Endometrial microvascular endothelial cells (primary cell): ENCODE data around the gene CACNA1A. TPM values are rescaled to one million over a fixed set of nuclear protein-coding genes. Genes with fewer than 3 reads are reported as not detected.

ENCODE experiments used
- in situ Hi-C: cut with HindIII; loops from 2 replicates; pipeline ENCODE4 v1.10.0; 2017; ENCODE audit warnings: low sequenced_read_pairs, low pct_unique_long_range_greater_than_20kb; ENCODE audit errors: inconsistent ontology term
- total RNA-seq: library from RNA; depleted of rRNA; stranded (reverse); fragments of >200 nt; gene quantifications from one replicate; pipeline ENCODE4 v1.2.3, GENCODE V29; 2015; ENCODE audit errors: inconsistent ontology term

The CACNA1A gene
- total RNA-seq, 1 donor from 2014 or later = not detected

- in situ Hi-C loops = loop anchor here (25.0 kb wide), 1 partner anchor 476 kb away; a partner anchor contains a TSS
Observed at GRCh38 chr19:13260883-13261653, 245.2 kb downstream of the CACNA1A start.

DNA sequence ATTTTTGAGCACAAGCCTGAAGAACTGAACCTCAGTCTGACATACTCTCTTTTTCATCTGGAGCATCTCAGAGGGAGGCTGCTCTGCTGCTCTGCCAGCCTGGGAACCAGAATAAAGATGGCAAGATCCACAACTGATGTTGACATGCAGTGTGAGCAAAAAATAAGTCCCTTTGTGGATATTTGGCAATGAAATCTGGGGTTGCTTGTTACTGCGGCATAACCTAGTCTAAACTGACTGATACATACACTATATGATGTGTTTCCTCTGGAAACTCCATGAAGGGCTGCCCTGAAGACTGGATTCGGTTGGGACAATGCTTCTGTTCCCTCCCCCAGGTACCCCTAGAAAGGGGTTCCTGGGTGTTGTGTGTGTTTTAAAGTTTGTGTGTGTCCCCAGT is 249.4 kb downstream of the CACNA1A start:
- in situ Hi-C loops = loop anchor here (25.0 kb wide), 1 partner anchor 480 kb away; a partner anchor contains a TSS

DNA sequence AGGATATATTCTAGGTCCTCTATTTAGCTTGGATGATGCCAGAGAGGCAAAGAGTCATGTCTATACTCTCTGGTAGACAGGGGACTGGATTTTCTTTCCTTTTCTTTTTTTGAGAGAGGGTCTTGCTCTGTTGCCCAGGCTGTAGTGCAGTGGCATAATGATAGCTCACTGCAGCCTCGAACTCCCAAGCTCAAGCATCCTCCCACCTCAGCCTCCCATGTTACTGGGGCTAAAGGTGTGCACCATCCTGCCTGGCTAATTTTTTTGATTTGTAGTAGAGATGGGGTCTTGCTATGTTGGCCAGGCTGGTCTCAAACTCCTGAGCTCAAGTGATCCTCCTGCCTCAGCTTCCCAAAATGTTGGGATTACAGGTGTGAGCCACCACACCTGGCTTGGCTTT is 249.9 kb downstream of the CACNA1A start:
- in situ Hi-C loops = loop anchor here (25.0 kb wide), 1 partner anchor 481 kb away; a partner anchor contains a TSS

DNA sequence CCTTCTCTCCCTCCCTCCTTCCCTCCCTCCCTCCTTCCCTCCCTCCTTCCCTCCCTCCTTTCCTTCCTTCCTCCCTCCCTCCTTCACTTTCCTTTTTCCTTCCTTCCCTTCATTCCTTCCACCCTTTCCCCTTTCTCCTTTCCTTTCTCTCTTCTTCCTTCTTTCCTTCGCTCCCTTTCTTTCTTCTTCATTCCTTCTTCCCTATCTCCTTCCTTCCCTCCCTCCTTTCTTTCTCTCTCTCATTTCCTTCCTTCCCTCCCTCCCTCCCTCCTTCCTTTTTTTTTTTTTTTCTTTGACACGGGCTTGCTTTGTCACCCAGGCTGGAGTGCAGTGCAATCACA is 250.6 kb downstream of the CACNA1A start:
- in situ Hi-C loops = loop anchor here (25.0 kb wide), 1 partner anchor 482 kb away; a partner anchor contains a TSS

GRCh38 chr19:13255041-13255718 is 251.1 kb downstream of the CACNA1A start:
- in situ Hi-C loops = loop anchor here (25.0 kb wide), 1 partner anchor 482 kb away; a partner anchor contains a TSS

DNA sequence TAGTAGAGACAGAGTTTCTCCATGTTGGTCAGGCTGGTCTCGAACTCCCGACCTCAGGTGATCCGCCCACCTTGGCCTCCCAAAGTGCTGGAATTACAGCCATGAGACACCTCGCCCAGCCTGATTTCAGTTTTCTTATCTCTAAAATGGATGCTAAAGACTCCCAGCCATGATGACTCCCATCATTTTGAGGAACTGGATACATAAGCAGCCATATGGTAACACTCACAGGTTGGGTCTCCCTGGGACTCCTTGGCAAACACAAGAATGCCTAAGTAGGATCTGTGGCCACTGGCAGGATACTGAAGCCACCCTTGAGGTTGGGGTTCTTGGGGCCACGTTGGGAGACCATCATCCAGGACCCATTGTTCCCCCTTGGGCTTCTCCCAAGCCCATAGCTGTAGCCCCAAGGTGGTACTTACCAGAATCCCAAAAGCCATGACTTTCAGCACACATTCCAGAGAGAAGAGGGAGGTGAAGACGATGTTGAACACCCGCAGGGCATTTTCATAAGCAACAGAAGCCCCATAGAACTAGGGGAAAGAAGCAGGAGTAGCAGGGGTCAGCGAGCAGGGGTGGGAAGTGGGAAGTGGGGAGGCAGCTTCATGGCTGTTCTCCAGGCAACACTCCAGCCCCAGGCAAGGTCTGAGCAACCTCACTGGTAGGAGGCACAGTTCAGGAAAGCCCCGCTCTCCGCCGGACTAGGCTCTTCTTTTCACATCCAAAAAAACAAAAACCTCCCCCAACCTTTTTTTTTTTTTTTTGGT is 253.5 kb downstream of the CACNA1A start:
- in situ Hi-C loops = loop anchor here (25.0 kb wide), 1 partner anchor 485 kb away; a partner anchor contains a TSS

DNA sequence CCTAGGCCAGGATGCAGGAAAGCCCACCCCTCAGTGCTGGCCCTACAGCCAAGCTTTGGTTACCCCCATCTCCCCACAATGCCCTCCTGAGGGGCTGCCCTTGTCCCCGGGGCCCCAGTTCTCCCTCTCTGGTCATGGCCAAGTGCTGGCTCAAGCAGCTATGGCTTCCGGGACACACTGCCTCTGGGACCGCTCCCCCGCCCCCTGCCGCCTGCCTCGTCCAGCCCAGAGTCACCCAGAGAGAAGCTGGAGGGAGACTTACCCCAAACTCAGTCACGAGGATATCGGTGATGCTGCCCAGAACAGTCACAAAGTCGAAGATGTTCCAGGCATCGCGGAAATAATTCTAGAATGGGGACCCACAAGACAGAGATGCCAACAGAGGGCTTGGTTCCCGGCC is 261.4 kb downstream of the CACNA1A start:
- in situ Hi-C loops = no loop called here

GRCh38 chr19:13241231-13242104 is 264.8 kb downstream of the CACNA1A start:
- in situ Hi-C loops = no loop called here

DNA sequence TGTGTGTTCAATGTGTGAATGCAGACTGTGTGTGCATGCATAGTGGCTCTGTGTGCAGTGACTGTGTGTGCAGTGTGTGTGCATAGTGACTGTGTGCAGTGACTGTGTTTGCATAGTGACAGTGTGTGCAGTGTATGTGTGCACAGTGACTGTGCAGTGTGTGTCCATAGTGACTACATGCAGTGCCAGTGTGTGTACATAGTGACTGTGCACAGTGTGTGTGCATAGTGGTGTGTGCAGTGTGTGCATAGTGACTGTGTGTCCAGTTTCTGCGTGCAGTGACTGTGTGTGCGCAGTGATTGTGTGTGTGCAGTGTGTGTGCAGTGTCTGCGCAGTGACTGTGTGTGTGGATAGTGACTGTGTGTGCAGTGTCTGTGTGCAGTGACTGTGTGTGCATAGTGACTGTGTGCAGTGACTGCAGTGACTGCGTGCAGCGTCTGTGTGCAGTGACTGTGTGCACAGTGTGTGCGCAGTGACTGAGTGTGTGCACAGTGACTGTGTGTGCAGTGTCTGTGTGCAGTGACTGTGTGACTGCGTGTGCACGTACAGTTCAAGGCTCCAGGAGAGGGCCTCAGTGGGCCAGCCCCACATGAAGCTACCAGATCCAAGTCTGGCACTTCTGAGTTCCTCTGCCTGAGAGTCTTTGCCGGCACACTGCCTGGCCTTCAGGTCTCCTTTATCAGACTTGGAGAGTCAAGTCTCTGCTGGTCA is 265.8 kb downstream of the CACNA1A start:
- in situ Hi-C loops = no loop called here

GRCh38 chr19:13238891-13239534 is 267.3 kb downstream of the CACNA1A start:
- in situ Hi-C loops = no loop called here

DNA sequence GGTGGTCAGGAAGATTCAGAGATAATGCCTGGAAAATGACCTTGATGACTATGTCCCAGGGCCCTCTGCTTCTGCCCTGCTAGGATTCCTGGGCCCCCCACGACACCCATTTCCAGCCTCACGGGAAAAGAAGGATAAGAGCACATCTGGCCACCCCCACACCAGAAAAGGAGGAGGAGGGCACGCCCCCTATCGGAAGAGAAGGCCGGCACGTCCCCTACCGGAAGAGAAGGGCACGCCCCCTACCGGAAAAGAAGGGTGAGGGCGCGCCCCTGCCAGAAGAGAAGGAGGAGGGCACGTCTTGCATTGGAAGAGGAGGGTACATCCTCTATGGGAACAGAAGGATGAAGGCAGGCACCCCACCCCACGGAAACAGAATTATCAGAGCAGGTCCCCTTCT is 271.8 kb downstream of the CACNA1A start:
- in situ Hi-C loops = no loop called here

DNA sequence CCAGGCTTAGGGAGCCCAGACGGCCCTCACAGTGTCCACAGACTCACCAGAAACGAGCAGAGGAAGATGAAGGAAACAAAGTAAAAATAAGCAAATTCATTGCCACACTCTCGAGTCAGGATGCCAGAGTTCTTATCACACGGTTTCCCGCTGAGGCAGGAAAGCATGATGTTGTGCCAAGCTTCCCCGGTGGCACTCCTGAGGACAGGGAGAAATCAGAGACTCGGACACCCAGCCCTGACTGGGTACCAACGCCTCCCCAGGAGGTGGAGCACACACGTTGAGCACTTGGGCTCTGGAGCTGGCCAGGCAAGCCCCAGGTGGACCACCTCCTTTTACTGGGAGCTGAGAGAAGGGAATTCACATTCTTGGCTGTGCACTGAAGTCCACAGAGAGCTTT is 274.6 kb downstream of the CACNA1A start:
- in situ Hi-C loops = no loop called here

- in situ Hi-C loops = no loop called here
Observed at GRCh38 chr19:13229246-13229645, 277.0 kb downstream of the CACNA1A start.

GRCh38 chr19:13228561-13228960 is 277.7 kb downstream of the CACNA1A start:
- in situ Hi-C loops = no loop called here

GRCh38 chr19:13226983-13227382 is 279.3 kb downstream of the CACNA1A start:
- in situ Hi-C loops = no loop called here

- in situ Hi-C loops = no loop called here
Observed at GRCh38 chr19:13225973-13226865, 280.1 kb downstream of the CACNA1A start.

DNA sequence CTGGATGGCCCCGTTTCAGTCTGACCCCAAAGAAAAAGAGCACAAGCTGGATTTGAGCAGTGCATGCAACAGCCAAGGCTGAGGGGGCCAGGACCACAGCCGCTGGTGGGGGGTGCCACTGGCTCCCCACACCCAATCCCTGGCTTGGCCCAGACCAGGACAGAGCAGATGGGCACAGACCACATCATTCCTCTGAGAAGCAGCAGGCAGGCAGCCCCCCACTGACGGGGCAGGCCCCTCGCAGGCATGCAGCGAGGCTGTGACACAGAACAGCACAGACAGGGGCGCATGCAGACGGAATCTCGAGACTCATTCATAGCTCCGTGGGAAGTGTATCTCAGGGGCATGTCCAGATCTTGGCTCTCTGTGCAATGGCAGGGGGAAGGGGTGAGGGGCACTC is 281.2 kb downstream of the CACNA1A start:
- in situ Hi-C loops = no loop called here
